HEK293 (cell line): Measurements from ENCODE around the gene MMP23B.

ENCODE experiments used
- ZBTB17 ChIP-seq: fragments of 450-650 bp; formaldehyde crosslinking; IDR thresholded peaks from 2 replicates; pipeline ENCODE4 v1.5.1; 2016; ENCODE audit warnings: missing biosample characterization, missing genetic modification characterization
- ZFP37 ChIP-seq: fragments of 450-650 bp; formaldehyde crosslinking; IDR thresholded peaks from 2 replicates; pipeline ENCODE4 v1.5.1; 2016; ENCODE audit warnings: missing biosample characterization, missing genetic modification characterization
- ZNF211 ChIP-seq: fragments of 450-650 bp; formaldehyde crosslinking; IDR thresholded peaks from 2 replicates; pipeline ENCODE4 v1.5.1; 2016; ENCODE audit warnings: low read depth, missing biosample characterization, missing genetic modification characterization
- ZNF354C ChIP-seq: fragments of 450-650 bp; formaldehyde crosslinking; IDR thresholded peaks from 2 replicates; pipeline ENCODE4 v1.5.1; 2016; ENCODE audit warnings: missing biosample characterization, missing genetic modification characterization, low read depth, borderline replicate concordance
- TF ChIP-seq, protein P1 (sequence below): fragments of 450-650 bp; formaldehyde crosslinking; IDR thresholded peaks from 2 replicates; pipeline ENCODE4 v1.5.1; 2016; ENCODE audit warnings: missing biosample characterization, missing genetic modification characterization

DNA sequence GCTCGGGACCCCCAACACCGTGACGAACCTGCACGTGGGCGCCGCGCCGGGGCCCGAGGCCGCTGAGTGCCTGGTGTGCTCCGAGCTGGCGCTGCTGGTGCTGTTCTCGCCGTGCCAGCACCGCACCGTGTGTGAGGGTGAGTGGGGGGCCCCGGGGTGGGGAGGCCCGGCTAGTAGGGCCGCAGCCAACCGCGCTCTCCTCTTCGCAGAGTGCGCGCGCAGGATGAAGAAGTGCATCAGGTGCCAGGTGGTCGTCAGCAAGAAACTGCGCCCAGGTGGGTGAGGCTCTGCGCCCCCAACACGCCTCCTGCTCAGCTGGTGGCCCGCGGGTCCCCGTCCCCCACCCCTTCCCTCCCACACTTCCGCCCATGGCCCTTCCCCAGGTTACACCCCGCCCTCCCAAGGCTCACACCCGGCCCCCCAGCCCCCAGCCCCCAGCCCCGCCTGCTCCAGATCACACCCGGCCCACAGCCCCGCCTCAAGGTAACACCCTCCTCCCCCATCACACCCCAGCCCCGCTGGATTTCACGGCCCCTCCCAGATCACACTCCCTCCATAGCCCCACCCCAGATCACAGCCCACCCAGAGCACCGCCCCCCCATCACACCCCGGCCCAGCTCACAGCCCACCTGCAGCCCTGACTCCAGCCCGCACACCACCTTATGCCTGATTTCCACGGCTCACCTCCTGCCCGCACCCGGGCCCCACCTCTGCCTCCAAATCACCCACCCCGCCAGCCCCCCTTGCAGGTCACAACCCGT, 2.4 kb upstream of the MMP23B start:
- no peak for TF ChIP-seq ZFP37
- TF ChIP-seq ZNF354C = no peak
- no peak for TF ChIP-seq ZBTB17 (tag by site-specific recombination)
- TF ChIP-seq, protein P1, sequence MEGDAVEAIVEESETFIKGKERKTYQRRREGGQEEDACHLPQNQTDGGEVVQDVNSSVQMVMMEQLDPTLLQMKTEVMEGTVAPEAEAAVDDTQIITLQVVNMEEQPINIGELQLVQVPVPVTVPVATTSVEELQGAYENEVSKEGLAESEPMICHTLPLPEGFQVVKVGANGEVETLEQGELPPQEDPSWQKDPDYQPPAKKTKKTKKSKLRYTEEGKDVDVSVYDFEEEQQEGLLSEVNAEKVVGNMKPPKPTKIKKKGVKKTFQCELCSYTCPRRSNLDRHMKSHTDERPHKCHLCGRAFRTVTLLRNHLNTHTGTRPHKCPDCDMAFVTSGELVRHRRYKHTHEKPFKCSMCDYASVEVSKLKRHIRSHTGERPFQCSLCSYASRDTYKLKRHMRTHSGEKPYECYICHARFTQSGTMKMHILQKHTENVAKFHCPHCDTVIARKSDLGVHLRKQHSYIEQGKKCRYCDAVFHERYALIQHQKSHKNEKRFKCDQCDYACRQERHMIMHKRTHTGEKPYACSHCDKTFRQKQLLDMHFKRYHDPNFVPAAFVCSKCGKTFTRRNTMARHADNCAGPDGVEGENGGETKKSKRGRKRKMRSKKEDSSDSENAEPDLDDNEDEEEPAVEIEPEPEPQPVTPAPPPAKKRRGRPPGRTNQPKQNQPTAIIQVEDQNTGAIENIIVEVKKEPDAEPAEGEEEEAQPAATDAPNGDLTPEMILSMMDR = no peak
- TF ChIP-seq ZNF211 = no peak
